CD4-positive, alpha-beta T cell treated with Interleukin-21 for 1 hour (primary cell): Measurements from ENCODE around the gene NES.

Experiments used
- DNase-seq: peaks from one replicate; pipeline ENCODE4 v3.0.0-alpha.2; 2020

Gene NES

GRCh38 chr1:156677616-156678596 is 699 bp upstream of the NES start:
- peak; percentile 45 for DNase-seq

DNA sequence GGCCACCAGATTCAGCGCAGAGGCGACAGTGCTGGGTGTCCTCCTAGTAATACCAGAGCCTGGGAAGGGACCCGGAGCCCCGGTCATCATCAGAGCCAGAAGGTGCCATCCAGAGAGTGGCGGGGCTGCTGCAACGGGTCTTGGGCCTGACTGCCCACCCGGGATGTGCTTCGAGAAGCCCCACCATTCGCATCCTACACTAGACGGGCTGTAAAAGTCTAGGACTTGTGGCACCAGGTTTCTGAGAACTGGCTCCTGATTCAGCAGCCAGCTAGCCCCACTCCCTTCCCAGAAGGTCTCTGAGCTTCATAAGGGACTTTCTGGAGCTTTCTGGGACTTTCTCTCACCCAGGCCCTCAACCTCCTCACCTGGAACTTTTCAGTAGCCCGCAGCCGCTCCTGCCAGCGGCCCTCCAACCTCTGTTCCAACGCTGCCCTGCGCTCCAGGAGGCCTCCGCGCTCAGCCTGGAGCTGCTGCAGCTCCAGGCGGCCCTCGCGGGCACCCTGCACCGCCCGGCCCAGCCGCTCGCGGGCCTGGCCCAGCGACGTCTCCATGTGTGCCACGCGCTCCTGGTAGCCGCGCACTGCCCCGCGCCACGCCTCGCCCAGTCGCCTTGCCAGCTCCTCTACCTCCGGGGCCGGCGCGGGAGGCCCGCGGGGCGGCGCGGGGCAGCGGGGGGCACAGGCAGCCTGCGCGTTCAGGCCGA is 940 bp downstream of the NES start:
- DNase-seq, result no peak

DNA sequence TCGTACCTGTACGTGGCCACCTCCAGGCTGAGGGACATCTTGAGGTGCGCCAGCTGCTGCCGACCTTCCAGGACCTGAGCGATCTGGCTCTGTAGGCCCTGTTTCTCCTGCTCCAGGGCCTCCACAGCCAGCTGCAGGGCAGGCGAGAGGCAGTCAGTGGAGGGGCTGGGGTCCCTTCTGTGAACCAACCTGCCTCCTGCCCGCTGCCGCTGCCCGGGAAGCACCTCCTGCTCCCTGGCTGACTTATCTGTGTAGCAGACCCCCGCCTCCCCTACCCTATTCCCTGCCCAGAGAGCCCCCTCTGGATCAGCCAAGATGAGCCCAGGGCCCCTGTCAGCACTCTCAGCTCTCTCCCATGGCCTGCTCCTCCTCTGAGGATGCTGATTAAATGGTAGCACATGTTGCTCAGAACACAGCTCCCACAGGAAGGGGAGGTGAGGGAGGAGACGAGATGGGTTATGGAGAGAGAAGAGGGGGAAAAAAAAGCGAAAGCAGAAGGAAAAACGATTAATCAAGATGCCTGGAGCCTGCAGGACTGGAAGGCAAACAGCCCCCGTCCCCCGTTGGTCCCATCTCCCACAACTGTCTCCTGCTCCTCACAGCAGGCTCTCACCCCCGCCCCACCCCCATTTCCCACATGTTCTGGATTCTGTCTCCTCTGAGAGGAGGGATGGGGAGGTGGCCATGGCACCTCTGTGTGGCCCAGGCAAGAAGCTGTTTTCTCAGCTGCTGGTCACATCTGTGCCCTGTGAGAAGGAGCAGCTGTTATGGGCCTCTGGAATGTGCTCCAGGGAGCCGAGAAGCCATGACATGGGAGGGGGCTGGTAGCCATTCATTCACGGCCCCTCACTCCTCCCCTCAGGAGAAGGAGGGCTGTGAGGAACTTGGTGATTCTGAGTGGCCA is 1.7 kb downstream of the NES start:
- no peak for DNase-seq

- no peak for DNase-seq
Measured at GRCh38 chr1:156673387-156674121, 3.7 kb downstream of the NES start.

- DNase-seq, result no peak
Measured at GRCh38 chr1:156671804-156672203, 5.4 kb downstream of the NES start.

DNA sequence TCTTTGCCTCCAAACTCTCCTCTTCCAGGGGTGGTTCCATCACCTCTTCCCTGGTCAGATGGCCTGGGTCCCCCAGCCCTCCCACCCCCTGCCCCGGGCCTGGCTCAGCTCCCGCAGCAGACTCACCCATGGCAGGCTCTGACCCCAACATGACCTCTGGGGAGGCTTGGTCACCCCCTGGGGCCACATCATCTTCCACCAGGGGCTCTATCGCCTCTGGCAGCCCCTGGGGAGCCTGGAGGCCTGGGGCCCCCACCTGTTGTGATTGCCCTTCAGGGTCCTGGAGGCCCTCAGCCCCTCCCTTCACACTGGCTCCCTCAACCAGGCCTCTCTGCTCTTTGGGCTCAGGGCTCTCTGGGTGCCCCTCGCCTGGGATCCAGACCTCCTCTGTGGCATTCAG is 6.4 kb downstream of the NES start:
- no peak for DNase-seq

- no peak for DNase-seq
Measured at GRCh38 chr1:156670359-156670758, 6.8 kb downstream of the NES start.

DNA sequence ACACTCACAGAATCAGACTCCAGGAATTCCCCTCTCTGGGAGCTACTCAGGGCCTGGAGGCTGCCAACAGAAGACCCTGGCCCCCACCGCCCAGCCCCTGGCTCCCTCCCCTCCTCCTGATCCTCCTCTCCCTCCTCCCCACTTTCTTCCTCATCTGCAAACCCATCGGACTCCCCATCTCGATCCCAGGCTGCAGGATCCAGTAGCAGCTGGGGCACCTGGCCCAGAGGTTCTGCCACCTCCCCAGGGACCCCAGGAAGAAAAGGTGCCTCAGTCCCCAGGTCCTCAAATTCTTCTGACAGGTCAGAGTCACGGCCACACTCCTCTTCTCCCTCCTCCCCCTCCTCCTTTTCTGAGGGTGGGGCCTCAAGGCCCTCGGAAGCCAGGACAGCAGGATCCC is 7.4 kb downstream of the NES start:
- DNase-seq, result no peak

DNA sequence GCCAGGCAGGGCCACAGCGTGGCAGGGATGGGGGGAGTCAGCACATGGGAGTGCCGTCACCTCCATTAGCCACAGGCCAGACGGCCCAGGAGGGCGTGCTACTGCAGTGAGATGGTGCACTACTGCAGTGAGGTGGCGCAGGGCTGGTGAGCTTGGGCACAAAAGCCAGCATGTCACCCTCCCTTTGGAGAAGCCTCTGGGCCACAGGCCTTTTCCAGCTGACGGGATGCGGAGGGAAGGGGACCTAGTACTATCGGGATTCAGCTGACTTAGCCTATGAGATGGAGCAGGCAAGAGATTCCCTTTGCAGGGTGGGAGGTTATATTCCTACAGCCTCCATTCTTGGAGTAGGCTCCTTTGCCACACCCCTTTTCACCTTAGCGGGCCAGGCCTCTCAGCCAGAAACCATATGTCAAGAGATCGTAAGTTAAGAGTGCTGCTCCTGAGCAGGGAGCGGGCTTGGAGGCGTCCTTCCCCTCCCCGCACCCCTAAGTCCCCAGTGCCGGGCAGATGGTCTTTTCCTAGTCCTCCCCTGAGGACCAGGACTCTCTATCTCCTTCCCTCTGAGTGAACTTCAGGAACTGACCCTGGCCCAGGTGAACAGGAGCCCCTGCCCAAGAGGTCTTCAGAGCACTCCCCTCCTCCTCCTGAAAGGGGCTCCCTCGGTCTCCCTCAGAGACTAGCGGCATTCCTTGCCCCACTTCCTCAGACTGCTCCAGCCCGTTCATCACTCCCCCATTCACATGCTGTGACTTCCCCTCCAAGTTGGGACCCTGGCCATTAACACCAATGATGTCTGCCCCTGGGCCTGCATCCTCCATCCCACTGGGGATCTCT is 8.2 kb downstream of the NES start:
- no peak for DNase-seq

- no peak for DNase-seq
Measured at GRCh38 chr1:156667968-156668709, 9.1 kb downstream of the NES start.

DNA sequence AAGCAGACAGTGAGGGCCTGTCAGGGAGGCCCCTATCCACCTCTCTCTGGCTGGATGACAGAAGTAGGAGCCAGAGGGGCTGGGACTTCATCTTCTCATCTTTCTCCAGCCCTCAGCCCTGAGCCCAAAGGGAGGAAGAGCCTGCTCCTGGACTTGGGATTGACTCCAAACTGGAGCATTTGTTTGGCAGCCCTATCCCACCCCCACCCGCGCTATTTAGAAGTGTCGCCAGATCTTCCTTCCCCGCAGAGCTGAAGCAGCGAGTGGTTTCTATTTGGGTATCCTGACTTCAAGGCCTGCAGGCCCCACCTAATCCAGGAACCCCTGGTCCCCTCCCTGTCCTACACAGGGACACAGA is 9.6 kb downstream of the NES start:
- no peak for DNase-seq

DNA sequence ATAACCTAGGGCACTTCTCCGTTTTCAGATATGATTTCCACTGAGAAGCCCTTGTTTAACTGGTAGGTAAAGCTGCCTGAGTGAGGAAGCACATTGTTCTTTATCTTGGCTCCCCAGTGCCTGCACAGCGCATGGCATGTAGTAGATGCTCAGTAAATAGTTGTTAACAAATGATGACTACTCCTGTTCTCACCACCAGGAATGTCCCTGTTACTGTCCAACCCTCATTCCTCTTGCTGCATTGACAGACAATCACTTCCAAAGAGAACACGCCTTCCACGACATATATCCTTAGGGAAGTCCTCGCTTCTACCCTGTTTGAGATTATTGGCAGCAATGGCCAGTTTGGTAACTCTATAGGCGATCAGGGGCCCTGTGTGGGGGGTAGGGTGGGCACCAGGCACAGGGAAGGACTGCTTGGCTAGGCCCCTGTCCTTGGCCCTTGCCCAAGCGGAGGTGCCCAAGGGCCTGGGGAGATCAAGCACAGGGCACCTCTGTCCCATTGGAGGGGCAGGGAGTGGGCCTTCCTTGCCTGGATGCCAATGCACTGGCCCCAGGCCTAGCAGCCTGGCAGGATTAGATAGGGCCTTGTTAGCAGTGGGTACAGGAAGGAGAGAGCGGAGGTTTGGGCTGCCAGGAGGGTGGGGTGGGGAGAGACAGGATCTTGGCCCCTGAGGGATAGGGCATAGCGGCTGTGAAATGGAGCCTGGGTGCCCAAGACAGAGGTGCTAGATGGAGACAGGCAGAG is 10.2 kb downstream of the NES start:
- no peak for DNase-seq

- no peak for DNase-seq
Measured at GRCh38 chr1:156665539-156665938, 11.7 kb downstream of the NES start.

GRCh38 chr1:156664767-156665411 is 12.3 kb downstream of the NES start:
- no peak for DNase-seq

DNA sequence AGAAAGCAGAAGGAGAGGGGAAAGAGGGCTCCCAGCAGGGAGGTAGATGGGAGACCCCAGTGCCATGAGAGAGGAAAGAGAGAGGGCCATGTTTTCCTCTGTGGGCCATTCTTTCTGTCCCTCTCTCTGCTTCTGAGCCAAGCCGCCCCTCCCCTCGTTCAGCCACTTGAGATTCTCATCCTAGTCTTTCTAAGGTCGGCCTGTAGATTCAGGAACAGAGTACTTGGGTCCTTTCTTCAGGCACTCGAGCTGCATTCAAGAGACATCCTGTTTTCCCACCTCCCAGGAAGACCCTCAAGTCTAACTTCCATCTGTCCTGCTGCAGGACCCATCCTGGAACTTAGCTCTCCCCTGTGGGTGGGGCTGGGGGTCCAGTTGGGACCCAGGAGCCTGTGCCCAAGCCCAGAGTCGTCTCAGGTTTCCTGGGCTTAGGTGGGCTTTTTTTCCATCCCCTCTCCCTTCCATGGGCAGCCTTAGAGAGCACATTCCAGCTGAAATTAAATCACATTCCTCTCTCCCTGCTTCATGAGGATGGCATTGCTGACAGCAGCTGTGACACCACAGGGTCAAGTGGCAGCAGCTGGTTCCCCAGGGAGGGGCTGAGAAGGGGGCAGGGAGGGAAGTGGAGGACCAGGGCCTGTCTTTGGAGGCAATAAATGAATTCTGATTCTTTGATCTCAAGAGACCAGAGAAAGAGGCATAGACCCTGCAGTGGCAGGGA is 13.0 kb downstream of the NES start:
- DNase-seq, result no peak

DNA sequence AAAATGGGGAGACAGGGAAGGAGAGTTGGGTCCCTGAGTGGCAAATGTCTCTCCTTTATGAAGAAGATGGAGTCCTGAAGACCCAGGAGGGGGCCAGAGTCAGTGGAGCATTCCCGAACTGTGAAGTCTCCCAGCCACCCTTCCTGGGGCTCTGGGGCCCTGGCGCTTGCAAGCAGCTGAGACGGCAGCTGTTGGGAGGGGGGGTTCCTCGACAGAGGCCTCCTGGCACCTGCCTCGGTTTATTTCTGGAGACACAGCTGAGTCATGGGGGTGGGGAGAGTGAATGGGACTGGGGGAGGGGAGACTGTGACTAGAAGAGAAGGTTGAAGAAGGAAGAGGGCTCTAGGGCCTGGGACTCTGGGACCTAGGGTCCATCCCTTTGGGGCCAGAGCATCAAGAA is 14.0 kb downstream of the NES start:
- no peak for DNase-seq

DNA sequence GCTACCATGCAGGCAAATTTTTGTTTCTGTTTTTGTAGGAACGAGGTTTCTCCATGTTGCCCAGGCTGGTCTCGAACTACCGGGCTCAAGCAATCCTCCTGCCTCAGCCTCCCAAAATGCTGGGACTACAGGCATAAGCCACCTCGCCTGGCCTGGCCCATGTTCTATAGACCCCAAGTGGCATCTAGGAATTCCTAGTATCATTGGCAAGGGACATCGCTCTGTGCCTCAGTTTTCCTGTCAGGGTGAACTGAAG is 14.5 kb downstream of the NES start:
- DNase-seq, result no peak

- no peak for DNase-seq
Measured at GRCh38 chr1:156662005-156662799, 15.0 kb downstream of the NES start.
